MCF 10A (cell line): Measurements from ENCODE around the gene LRCH2. TPM values are rescaled to one million over a fixed set of nuclear protein-coding genes. Genes with fewer than 3 reads are reported as not detected.

Source experiments
- BruUV-seq: library from RNA; stranded (reverse); fragments of 400-500 nt; replicated peaks from 2 replicates; lab custom pipeline; 2021; lab: Mats Ljungman, UMichigan
- CTCF ChIA-PET: fragments of 300-600 bp; sonication (Branson Sonifier 250); formaldehyde crosslinking; extraction: SDS; loops from one replicate; lab custom pipeline; 2021; ENCODE audit warnings: antibody characterized with exemption, inconsistent platforms; lab: Yijun Ruan, JAX
- POLR2A ChIA-PET: fragments of 300-600, 350-650 bp; sonication (Branson Sonifier 250); formaldehyde crosslinking; extraction: SDS; loops from one replicate; lab custom pipeline; 2020; ENCODE audit warnings: antibody characterized with exemption, inconsistent platforms; lab: Yijun Ruan, JAX
- DNase-seq: peaks from one replicate; pipeline ENCODE4 v3.0.0-alpha.2; 2018; ENCODE audit not compliant: unreplicated experiment
- H3K27ac Mint-ChIP-seq: one replicate; pipeline ENCODE4 v1.8.0; 2022; ENCODE audit warnings: mild to moderate bottlenecking, low read depth, mixed read lengths; ENCODE audit not compliant: unreplicated experiment
- H3K27me3 Mint-ChIP-seq: one replicate; pipeline ENCODE4 v1.8.0; 2022; ENCODE audit warnings: mixed read lengths; ENCODE audit not compliant: insufficient read depth, unreplicated experiment
- H3K36me3 Mint-ChIP-seq: one replicate; pipeline ENCODE4 v1.8.0; 2022; ENCODE audit warnings: mild to moderate bottlenecking, moderate library complexity, mixed read lengths; ENCODE audit not compliant: insufficient read depth, unreplicated experiment
- H3K4me1 Mint-ChIP-seq: one replicate; pipeline ENCODE4 v1.8.0; 2022; ENCODE audit warnings: mixed read lengths; ENCODE audit not compliant: insufficient read depth, unreplicated experiment
- H3K4me3 Mint-ChIP-seq: one replicate; pipeline ENCODE4 v1.8.0; 2022; ENCODE audit warnings: mild to moderate bottlenecking, moderate library complexity, mixed read lengths; ENCODE audit not compliant: unreplicated experiment
- H3K9me3 Mint-ChIP-seq: one replicate; pipeline ENCODE4 v1.8.0; 2022; ENCODE audit warnings: mixed read lengths; ENCODE audit not compliant: unreplicated experiment
- intact Hi-C: fragments of 100-400 bp; cut with micrococcal nuclease; formaldehyde crosslinking; loops from 2 replicates; pipeline ENCODE4 v1.14.1; 2022
- total RNA-seq: library from RNA; stranded (reverse); gene quantifications from 2 replicates; pipeline ENCODE4 v1.2.3, GENCODE V29; 2022
- TF ChIP-seq, protein P1 (sequence below): fragments of 200-600 bp; IDR thresholded peaks from one replicate; pipeline ENCODE4 v1.8.0; 2022; ENCODE audit warnings: antibody characterized with exemption, mild to moderate bottlenecking; ENCODE audit not compliant: unreplicated experiment

LRCH2 gene
- total RNA-seq, 1 experiment from 2014 or later = 0.68 TPM

DNA sequence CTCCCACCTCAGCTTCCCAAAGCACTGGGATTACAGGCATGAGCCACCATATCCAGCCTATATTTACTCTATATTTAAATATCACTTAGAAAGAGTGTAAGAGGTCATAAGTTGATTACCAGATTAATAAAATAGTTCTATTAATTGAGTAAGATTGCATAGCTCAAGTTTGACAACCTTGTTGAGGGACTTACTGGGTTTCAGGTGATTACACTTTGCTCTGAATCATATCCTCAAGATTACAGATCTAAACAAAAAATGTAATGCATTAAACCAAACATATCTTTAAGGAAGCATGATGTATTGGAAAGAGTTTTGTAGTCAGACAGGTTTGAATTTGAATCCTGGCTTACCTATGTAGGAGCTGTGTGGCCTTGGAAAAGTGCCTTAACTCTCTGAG lies 168.6 kb downstream of the LRCH2 start:
- H3K9me3 Mint-ChIP-seq = no peaks in the 10 kb centered on the region
- CTCF ChIA-PET = no interaction called here
- no peak overlapping the region for H3K4me3 Mint-ChIP-seq
- no peak for DNase-seq
- H3K27ac Mint-ChIP-seq = no peak overlapping the region
- no TSS peak for BruUV-seq
- no peaks in the 10 kb centered on the region for H3K4me1 Mint-ChIP-seq
- TF ChIP-seq, protein P1, sequence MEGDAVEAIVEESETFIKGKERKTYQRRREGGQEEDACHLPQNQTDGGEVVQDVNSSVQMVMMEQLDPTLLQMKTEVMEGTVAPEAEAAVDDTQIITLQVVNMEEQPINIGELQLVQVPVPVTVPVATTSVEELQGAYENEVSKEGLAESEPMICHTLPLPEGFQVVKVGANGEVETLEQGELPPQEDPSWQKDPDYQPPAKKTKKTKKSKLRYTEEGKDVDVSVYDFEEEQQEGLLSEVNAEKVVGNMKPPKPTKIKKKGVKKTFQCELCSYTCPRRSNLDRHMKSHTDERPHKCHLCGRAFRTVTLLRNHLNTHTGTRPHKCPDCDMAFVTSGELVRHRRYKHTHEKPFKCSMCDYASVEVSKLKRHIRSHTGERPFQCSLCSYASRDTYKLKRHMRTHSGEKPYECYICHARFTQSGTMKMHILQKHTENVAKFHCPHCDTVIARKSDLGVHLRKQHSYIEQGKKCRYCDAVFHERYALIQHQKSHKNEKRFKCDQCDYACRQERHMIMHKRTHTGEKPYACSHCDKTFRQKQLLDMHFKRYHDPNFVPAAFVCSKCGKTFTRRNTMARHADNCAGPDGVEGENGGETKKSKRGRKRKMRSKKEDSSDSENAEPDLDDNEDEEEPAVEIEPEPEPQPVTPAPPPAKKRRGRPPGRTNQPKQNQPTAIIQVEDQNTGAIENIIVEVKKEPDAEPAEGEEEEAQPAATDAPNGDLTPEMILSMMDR = no peak
- H3K27me3 Mint-ChIP-seq = peaks cover 44% of the 10 kb centered on the region
- POLR2A ChIA-PET = no interaction called here
- no peaks in the 10 kb centered on the region for H3K36me3 Mint-ChIP-seq
- intact Hi-C loops = no loop called here

Other genes with a start within 250 kb of the LRCH2 start
- gene IL13RA2, start 216.5 kb downstream of the LRCH2 start, total RNA-seq = 0.23 and 0.54 TPM in 2 replicates
- not detected in 2 replicates for gene RBMXL3, start 44.7 kb downstream of the LRCH2 start, total RNA-seq
- gene LUZP4, start 55.6 kb upstream of the LRCH2 start, total RNA-seq = not detected in 2 replicates